Endothelial cell of umbilical vein (primary cell): ENCODE measurements around the gene GNAL. TPM values are rescaled to one million over a fixed set of nuclear protein-coding genes. Genes with fewer than 3 reads are reported as not detected.
A peak's percentile ranks its signal among the peaks of the same experiment; 100 is the strongest.

Experiments
- BruUV-seq: library from RNA; stranded (reverse); fragments of 400-500 nt; replicated peaks from 2 replicates; lab custom pipeline; 2021; lab: Mats Ljungman, UMichigan
- CTCF ChIA-PET: fragments of 300-600, 350-600 bp; sonication (Branson Sonifier 250); formaldehyde crosslinking; loops from one replicate; lab custom pipeline; 2021; ENCODE audit warnings: antibody characterized with exemption, inconsistent platforms; lab: Charles Lee
- POLR2A ChIA-PET: fragments of 300-600, 350-600 bp; sonication (Branson Sonifier 250); formaldehyde crosslinking; loops from one replicate; lab custom pipeline; 2021; ENCODE audit warnings: antibody characterized with exemption, inconsistent platforms; lab: Charles Lee
- DNase-seq: peaks from one replicate; pipeline ENCODE4 v3.0.0-alpha.2; 2011; ENCODE audit warnings: low read depth, low spot score
- FAIRE-seq: peaks from 2 replicates; lab custom pipeline; 2011; peaks lifted over from hg19 to GRCh38; lab: Jason Lieb, UNC
- H2AFZ ChIP-seq: 2 replicates; pipeline ENCODE4 v1.6.0; 2012; ENCODE audit warnings: low read depth, low read length, control low read depth, inconsistent platforms
- H3K27ac ChIP-seq: 2 replicates; pipeline ENCODE4 v1.5.1; 2011; ENCODE audit warnings: low read depth, mild to moderate bottlenecking, control low read depth, low read length, moderate library complexity; ENCODE audit not compliant: insufficient read depth
- H3K27me3 ChIP-seq, 2 experiments: 2 replicates each; pipeline versions ENCODE4 v1.6.0 to v1.6.1; 2011; ENCODE audit warnings: low read length in 2 of 2, mixed read lengths in 1 of 2; ENCODE audit not compliant: control insufficient read depth in 2 of 2, insufficient read depth in 2 of 2
- H3K36me3 ChIP-seq, 2 experiments: 2 replicates in 1 of 2; 3 replicates in 1 of 2; pipeline ENCODE4 v1.5.1; 2011; ENCODE audit warnings: low read length in 2 of 2, mild to moderate bottlenecking in 1 of 2, moderate library complexity in 1 of 2; ENCODE audit not compliant: control insufficient read depth in 2 of 2, insufficient read depth in 2 of 2; ENCODE audit errors: extremely low read depth in 1 of 2
- H3K4me1 ChIP-seq: 3 replicates; pipeline ENCODE4 v1.5.1; 2011; ENCODE audit warnings: mild to moderate bottlenecking, low read length; ENCODE audit not compliant: control insufficient read depth, insufficient read depth; ENCODE audit errors: extremely low read depth
- H3K4me2 ChIP-seq: 2 replicates; pipeline ENCODE4 v1.6.1; 2011; ENCODE audit warnings: low read length, control low read depth, mixed read lengths; ENCODE audit not compliant: insufficient read depth
- H3K4me3 ChIP-seq, 3 experiments: fragments of 200-600 bp in 1 of 3; sonication (generic), shearing (Covaris generic) in 1 of 3; replicated peaks in 1 of 3; 2 replicates each; pipeline ENCODE4 v1.5.1; 2011 to 2016; ENCODE audit warnings: control low read depth in 3 of 3, low read length in 3 of 3, mild to moderate bottlenecking in 2 of 3, inconsistent platforms in 1 of 3, low read depth in 1 of 3, moderate library complexity in 1 of 3; ENCODE audit not compliant: insufficient read depth in 1 of 3
- H3K79me2 ChIP-seq: 2 replicates; pipeline ENCODE4 v1.6.0; 2012; ENCODE audit warnings: low read length, inconsistent platforms; ENCODE audit not compliant: control insufficient read depth, insufficient read depth
- H3K9ac ChIP-seq: replicated peaks from 2 replicates; pipeline ENCODE3; 2011; ENCODE audit warnings: low read length, control low read depth; ENCODE audit not compliant: insufficient read depth; ENCODE audit errors: extremely low read depth
- H3K9me1 ChIP-seq: replicated peaks from 3 replicates; pipeline ENCODE4 v1.6.0; 2011; ENCODE audit warnings: mild to moderate bottlenecking, low read length; ENCODE audit not compliant: control insufficient read depth, insufficient read depth; ENCODE audit errors: extremely low read depth
- H3K9me3 ChIP-seq: replicated peaks from 2 replicates; pipeline ENCODE4 v1.5.1; 2012; ENCODE audit warnings: low read length, inconsistent platforms; ENCODE audit not compliant: control insufficient read depth, insufficient read depth
- H4K20me1 ChIP-seq: replicated peaks from 2 replicates; pipeline ENCODE3; 2011; ENCODE audit warnings: mild to moderate bottlenecking, low read length; ENCODE audit not compliant: control insufficient read depth, insufficient read depth; ENCODE audit errors: extremely low read depth
- CTCF ChIP-seq, 2 donors: IDR thresholded peaks; 1 replicate in 1 of 2; 2 replicates in 1 of 2; pipeline ENCODE4 v1.5.1; 2011; ENCODE audit warnings: low read length in 2 of 2, mild to moderate bottlenecking in 2 of 2, moderate library complexity in 2 of 2, control low read depth in 1 of 2, inconsistent platforms in 1 of 2, low read depth in 1 of 2; ENCODE audit not compliant: insufficient read depth in 1 of 2; ENCODE audit errors: extremely low read depth in 1 of 2
- EZH2 ChIP-seq: IDR thresholded peaks from 2 replicates; pipeline ENCODE4 v1.6.1; 2012; ENCODE audit warnings: borderline replicate concordance, low read depth, mild to moderate bottlenecking, moderate library complexity, low read length, inconsistent platforms; ENCODE audit not compliant: severe bottlenecking
- FOS ChIP-seq: IDR thresholded peaks from 2 replicates; pipeline ENCODE4 v1.6.1; 2011; ENCODE audit warnings: mild to moderate bottlenecking, low read length, moderate library complexity, borderline replicate concordance; ENCODE audit not compliant: insufficient read depth
- GATA2 ChIP-seq: IDR thresholded peaks from 2 replicates; pipeline ENCODE4 v1.7.0; 2011; ENCODE audit warnings: low read depth, mild to moderate bottlenecking, moderate library complexity, mixed read lengths, low read length; ENCODE audit not compliant: insufficient read length, insufficient read depth
- JUN ChIP-seq: IDR thresholded peaks from 2 replicates; pipeline ENCODE4 v1.6.1; 2011; ENCODE audit warnings: borderline replicate concordance, low read depth; ENCODE audit not compliant: insufficient read length, insufficient read depth
- MAX ChIP-seq: IDR thresholded peaks from 2 replicates; pipeline ENCODE4 v1.6.1; 2011; ENCODE audit not compliant: insufficient read depth, insufficient read length
- MYC ChIP-seq: IDR thresholded peaks from one replicate; pipeline ENCODE4 v1.6.1; 2011; ENCODE audit warnings: mild to moderate bottlenecking, low read depth, low read length
- dilution Hi-C: fragments of 300-500 bp; cut with MboI; formaldehyde crosslinking; loops from one replicate; pipeline ENCODE4 v1.15.0; 2019; ENCODE audit warnings: low sequenced_read_pairs; ENCODE audit not compliant: extremely low pct_ligation_motif_present
- intact Hi-C: fragments of 100-400 bp; cut with micrococcal nuclease; formaldehyde crosslinking; loops from one replicate; pipeline ENCODE4 v1.10.0; 2022
- polyA plus RNA-seq, 4 experiments: library from polyadenylated mRNA; depleted of rRNA in 3 of 4; stranded (reverse) in 3 of 4; unstranded in 1 of 4; fragments of >200 nt; gene quantifications; 2 replicates each; pipeline versions ENCODE4 v1.2.1 to v1.2.3, GENCODE V29; 2011 to 2012; ENCODE audit warnings: missing spikeins in 1 of 4
- total RNA-seq: library from RNA; stranded (reverse); gene quantifications from 2 replicates; pipeline ENCODE4 v1.2.3, GENCODE V29; 2021

The GNAL gene
- total and polyA plus RNA-seq, 2 donors (not counting 3 experiments of a cell fraction or from before 2014, with no cell fraction given) = 0.07 to 0.73 TPM

- Histone ChIP-seq H3K4me1 (peaks cover 32% of the 10 kb centered on the region), H3K79me2 (no peaks in the 10 kb centered on the region), H3K4me3 (no peak overlapping the region), H4K20me1 (no peaks in the 10 kb centered on the region), H3K27ac (peak overlapping the region; percentile 45), H3K9me3 (no peaks in the 10 kb centered on the region), H2AFZ (no peak overlapping the region), H3K9me1 (no peaks in the 10 kb centered on the region), H3K4me2 (no peak overlapping the region), H3K36me3 (no peaks in the 10 kb centered on the region), H3K27me3 (no peaks in the 10 kb centered on the region), H3K9ac (no peak overlapping the region)
- TF ChIP-seq MYC (no peak), GATA2 (no peak), CTCF (IDR thresholded peaks at IDR 0.05; ENCODE audit: extremely low read depth in 1 of 2, insufficient read depth in 1 of 2, low read depth in 1 of 2, low read length in 2 of 2) (no peak), MAX (no peak), FOS (no peak), JUN (no peak), EZH2 (no peak)
- dilution Hi-C loops = no loop called here
- intact Hi-C loops = loop anchor here (10.0 kb wide), 1 partner anchor 125 kb away; no protein-coding TSS in a partner anchor
- BruUV-seq = no TSS peak
- ChIA-PET CTCF (interaction anchor here (1.2 to 1.3 kb wide), 2 partner anchors 122 to 135 kb away, joined by 3 read pairs; partner anchors contain the start of gene IMPA2), POLR2A (no interaction called here)
- FAIRE-seq (no peak), DNase-seq (no peak)
Measured at GRCh38 chr18:11859282-11859830, 170.3 kb downstream of the GNAL start.
